Right forelimb (tissue), 1 donor: Measurements from ENCODE around the gene PIP5K1B.
"Not testable (repeated sequence)": the region's sequence is repeated elsewhere in the genome, so short reads cannot be mapped to it uniquely, and the experiment has no call there.

Experiments used
- DNase-seq: peaks from one replicate; pipeline ENCODE4 v3.0.0-alpha.2; 2018

PIP5K1B gene

DNA sequence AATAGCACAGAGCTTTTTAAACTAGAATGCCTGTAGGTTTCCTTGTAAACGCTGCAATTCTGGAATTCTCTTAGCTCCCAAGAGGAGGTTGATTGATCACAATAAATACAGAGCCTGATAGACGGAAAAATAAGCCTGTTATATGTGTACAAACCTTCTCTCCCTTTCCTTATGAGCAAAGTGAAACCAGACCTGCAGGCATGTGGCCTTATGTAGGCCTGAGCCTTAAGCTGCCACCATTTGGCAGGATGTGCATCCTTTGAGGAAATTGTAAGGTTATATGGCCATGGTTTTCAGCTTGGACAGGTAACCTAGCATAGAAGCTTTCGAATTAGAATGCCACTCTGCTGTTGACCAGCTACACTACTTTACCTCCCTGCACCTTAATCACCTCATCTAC is 259.7 kb downstream of the PIP5K1B start:
- no peak for DNase-seq

DNA sequence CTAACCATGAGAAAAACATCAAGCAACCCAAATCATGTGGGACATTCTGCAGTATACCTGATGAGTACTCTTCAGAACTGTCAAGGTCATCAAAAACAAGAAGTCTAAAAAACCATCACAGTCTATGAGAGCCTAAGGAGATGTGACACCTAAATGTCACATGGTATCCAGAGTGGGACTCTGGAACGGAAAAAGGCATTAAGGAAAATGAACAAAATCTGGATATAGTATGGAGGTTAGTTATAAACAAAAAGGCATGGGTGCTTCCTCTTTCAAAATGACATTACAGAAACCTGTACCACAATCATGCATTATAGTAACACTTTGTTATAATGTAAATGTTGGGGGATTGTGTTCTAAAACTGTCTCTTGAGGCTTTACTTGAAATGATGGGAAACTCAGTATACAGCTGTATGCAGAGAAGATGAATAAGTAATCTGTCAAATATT is 261.5 kb downstream of the PIP5K1B start:
- no peak for DNase-seq

DNA sequence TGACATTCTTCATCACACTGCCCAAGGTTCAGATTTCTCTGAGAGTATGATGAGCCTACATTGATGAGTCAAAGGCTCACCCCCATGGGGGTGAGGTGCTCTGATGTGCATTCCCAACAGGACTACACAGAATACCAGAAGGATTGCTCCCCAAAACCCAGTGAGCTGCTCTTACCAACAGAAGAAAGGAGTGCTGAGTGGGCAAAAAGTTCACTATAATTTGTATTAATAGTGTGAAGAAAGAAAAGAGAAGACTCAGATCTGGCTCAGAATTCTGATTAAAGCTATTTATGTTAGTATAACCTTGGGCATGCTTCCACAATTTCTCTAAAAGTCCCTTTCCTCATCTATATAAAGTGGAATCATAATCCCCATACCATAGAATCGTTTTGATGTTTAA is 262.8 kb downstream of the PIP5K1B start:
- no peak for DNase-seq

DNA sequence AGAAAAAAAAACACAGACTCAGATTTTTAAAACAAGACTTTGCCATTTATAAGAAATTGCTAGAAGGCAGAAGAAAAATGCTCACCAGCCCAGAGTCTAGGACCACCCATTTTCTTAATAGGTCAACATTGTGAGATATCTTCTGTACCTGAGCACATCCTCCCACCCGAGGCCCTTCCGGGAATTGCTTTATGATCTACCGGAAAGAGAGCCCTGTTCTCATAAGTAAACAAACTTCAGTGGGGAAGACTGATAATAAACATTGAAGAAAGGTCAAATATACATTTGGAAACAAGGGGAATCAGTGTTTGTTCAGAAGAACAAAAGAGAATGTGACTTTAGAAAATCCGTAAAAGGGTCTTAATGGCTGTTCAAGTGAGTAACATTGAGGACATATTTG is 264.5 kb downstream of the PIP5K1B start:
- DNase-seq: no peak

DNA sequence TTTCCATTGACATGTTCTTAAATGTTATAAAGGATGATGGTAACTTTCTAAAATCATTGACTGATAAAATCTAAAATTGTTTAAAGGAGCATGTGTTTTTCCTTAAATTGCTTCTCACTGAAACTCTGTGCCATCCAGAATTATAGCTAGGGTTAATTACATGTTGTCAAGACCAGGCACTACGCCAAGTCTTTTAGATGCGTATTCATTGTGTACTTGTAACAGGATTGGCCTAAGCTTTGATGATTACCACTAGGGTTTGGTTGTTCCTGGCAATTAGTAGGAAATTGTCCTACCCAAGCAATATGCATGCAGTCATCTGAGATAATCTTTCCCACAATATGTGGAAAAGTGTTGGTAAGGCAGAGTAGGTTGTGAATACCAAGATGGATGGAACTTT is 265.1 kb downstream of the PIP5K1B start:
- no peak for DNase-seq

DNA sequence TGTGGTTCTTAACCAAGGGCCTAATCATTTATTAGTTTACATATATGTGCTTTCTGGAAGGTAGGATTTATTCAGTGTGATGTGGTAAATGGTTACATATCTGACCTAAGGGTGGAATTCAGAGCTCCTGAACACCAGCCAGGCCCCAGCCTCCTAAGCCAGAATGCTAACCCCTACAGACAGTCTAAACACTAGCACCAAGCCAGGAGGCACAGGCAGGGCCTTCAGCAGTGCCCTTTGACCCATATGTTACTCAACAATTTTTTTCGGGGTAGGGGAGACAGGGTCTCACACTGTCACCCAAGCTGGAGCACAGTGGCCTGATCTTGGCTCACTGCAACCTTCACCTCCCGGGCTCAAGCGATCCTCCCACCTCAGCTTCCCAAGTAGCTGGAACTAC is 268.6 kb downstream of the PIP5K1B start:
- DNase-seq: no peak

DNA sequence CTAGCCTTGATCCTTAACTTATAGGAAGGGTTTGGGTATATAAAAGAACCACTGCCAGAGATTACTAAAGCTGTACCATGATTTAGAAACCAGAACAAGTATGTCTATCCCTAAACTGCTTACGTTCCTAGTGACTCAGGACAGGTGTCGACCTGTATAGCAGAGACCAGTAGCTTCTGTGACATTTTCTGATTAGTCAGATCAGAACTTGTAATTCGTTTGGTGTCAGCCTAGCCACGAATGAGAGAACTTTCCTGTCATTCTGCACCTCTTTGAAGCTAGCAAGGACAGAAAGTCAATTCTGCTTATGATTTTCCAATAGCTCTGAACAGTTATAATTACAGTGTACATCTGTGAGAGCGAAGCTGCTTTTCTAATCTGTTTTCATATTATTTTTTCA is 269.4 kb downstream of the PIP5K1B start:
- no peak for DNase-seq

DNA sequence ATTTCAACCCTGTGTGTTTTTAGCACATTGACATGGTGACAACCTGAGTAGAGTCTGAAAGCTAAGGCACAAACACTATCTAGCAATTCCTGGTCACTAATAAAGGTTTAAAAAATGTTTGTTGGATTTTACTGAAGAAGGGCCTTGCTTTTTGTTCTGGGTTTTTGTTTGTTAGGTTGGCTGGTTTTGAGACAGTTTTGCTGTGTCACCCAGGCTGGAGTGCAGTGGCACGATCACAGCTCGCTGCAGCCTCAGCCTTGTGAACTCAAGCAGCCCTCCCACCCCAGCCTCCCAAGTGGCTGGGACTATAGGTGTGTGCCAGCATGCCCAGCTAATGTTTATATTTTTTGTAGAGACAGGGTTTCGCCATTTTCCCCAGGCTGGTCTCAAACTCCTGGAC is 269.9 kb downstream of the PIP5K1B start:
- no peak for DNase-seq

DNA sequence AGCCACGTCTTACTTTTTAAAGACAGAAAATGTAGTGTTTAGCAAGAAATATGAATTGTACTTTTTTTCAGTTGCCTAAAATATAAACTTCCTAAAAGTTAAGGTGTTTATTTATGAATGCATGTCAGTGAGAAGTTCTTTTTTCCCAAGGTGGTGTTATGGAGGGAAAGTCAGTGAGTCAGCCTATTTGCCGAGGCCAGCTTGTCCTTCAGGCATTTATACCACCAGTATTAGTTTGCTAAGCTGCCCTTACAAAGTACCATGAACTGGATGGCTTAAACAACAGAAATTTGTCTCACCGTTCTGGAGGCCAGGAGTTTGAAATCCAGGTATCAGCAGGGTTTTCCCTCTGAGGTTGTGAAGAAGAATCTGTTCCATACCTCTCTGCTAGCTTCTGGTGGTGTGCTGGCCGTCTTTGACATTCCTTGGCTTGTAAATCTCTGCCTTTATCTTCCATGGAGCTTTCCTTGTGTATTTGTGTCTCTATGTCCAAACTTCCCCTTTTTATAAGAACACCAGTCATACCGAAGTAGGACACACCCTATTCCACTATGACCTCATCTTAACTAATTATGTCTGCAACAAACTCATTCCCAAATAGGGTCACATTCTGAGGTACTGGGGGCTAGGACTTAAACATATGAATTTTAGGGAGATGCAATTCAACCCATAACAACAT is 270.5 kb downstream of the PIP5K1B start:
- no peak for DNase-seq

DNA sequence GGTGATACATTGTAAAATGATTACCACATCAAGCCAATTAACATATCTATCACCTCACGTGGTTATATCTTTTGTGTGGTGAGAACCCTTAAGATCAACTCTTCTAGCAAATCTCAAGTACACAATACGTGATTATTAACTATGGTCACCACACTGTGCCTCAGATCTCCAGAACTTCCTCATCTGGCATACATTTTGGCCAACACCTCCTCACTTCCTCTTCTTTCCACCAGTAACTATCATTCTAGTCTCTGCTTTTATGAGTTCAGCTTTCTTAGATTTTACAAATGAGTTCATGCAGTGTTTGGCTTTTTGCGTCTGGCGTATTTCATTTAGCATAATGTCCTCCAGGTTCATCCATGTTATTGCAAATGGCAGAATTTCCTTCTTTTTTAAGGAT is 273.0 kb downstream of the PIP5K1B start:
- DNase-seq: no peak

DNA sequence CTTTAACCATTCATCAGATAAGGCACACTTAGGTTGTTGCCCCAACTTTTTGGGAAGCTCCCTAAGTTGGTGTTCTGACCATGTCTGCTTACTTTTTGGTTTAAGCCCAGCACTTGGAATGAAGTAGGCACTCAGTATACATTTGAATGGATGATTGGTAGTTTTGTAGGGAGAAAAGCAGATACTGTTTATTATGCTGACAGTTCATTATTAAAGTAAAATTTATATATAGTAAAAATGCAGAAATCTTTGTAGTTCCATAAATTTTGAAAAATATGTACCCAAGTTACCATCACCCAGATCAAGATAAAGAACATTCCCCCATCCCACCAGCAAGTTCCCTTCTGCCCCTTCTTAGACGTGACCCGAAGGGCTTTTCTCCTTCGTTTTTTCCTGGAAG is 273.5 kb downstream of the PIP5K1B start:
- no peak for DNase-seq

DNA sequence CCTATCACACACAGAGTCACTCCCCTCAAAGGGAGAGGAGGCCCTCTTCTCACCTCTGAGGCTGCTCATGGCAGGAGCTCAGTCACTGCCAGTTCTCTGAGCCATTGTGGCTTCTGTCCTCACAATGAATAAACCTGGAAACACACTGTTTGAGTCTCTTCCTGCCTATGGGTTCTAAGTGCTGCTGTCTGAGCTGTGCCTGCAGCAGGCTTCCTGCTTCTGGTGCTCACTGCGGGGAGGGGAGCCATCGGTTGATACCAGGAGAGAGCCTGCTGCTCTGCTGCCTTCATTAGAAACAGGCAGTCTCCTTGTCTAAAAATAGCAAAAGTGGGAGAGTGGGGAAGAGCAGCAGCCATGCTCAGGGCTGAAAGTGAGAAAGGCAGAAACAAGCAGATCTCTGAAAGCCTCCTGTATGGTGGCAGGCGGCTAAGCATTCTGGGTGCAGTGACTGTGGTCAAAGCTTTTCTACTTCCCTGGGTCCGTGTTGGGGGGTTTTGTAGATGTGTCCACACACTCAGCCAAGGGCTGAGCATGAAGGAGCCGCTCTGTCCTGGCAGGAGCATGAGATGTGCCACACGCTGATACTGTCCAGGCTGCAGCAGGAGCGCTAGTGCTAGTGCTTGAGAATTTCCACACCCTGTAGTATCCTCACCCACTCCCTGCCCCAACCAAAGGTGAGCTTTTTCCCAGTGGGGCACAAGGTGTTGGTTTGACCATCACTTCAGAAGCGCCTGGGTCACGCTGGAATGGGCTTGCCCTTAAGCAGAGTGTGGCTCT is 274.7 kb downstream of the PIP5K1B start:
- no peak for DNase-seq

DNA sequence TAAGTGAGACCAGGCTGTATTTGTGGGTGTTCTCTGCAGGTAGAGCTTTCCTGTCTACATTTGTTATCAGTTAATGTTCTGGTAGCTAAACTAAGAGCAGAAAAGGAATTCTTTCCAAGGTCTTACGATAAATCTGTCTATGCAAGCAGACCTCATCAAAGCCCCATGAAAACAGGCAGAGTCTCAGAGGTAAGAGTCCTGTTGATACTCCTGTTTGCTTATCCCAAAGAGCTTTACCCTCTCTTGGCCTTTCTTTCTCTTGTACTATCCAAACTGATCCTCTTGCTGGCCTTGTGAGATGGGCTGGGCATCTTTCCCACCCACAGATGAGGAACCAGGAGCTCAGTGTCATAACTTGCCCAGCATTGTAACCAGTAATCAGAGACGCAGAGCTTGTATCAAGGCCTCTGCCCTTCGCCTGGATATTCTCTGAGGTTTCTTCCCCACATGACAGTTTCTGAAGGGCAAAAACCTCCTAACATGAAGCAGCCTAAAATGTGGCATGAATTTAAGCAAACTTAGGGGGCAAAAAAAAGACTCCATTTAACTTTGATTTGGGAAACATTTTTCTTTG is 275.4 kb downstream of the PIP5K1B start:
- no peak for DNase-seq

DNA sequence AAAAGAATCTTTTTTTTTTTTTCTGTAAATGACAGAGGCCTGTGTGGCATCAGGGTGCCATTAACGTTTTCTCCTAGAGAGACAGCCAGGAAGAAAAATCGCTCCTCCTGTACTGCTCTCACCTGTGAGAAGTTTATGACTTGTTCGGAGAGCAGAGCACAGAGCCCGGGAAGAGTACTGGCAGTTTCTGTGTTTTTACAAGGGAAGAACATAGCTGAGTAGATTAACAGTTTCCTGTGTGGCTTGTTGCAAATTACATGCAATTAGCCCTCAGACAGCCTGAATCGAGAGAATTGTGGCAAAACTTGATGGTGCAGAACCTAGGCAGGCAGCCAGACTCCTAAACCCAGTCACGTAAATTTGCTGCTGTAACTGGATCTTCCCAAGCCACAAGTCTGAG is 276.7 kb downstream of the PIP5K1B start:
- DNase-seq: no peak

DNA sequence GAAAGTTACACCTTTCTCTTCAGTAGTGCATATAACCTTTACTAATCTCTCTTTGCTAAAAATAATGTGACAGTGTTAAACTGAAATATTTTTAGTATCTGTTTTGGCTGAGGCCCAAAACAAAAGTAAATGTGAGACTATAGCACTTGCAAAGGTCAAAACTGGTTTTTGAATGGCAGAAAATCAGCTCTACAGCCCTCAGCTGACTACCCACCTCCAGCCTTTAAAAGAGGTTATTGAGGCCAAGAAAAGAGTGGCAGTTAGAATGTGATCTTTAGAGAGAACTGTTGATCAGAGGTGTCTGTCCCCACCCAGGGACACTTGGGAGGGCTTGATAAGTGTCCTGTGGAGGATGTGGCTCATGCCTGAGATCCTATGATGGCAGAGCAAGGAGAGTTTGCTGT is 278.0 kb downstream of the PIP5K1B start:
- no peak for DNase-seq

DNA sequence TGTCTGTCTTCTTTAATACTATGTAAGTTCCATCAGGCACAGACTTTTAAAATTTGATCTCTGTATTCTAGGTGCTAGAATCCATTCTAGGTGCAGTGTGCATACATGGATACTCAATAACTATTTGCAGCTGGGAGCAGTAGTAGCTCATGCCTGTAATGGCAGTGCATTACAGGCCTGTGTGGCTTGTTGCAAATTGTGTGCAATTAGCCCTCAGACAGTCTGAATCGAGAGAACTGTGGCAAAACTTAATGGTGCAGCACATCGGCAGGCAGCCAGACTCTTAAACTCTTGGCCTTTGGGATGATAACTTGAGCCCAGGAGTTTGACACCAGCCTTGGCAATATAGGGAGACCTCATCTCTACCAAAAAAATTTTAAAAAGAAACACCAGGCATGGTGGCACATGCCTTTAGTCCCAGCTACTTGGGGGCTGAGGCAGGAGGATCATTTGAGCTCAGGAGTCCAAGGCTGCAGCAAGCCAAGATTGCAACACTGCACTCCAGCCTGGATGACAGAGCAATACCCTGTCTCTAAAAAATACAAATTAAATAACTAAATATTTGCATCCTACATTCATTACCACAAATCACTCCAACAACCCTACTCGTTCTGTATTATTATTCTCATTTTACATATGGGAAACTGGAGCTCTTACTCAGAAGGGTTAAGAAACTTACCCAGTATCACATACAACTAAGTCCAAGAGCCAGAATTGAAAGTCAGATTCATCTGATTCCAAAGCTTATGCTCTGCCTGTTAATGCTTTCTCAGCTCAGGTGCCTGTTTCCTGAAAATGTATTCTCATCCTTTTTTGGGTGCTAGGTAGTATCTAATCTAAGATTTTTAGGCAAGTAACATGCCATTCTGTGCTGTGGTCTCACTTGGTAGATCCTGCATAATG is 278.7 kb downstream of the PIP5K1B start:
- no peak for DNase-seq

DNA sequence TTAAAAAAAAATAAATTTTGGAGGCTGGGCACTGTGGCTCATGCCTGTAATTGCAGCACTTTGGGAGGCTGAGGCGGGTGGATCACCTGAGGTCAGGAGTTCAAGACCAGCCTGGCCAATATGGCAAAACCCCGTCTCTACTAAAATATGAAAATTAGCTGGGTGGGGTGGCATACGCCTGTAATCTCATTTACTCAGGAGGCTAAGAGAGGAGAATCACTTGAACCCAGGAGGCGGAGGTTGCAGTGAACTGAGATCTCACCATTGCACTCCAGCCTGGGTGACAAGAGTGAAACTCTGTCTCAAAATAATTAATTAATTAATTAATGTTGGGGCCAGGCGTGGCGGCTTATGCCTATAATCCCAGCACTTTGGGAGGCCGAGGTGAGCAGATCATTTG is 281.9 kb downstream of the PIP5K1B start:
- DNase-seq: not testable (repeated sequence)

DNA sequence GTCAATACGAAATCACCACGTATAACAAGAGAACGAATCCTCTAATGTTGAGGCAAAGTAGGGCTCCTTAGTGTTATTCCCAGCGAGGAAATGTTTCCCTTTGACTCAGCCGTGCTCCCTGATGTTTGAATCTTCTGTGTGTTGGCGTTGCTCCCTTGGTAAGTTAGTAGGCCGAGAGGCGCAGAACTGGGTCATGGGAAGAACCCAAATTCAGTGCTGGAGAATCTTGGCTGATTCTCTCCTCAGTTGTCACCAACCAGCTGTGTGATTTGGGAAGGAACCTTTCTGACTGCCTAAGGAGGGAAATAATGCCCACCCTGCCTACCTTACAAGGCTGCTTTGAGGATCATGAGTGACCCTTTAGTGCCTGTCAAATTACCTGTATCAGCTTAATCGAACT is 286.4 kb downstream of the PIP5K1B start:
- no peak for DNase-seq

DNA sequence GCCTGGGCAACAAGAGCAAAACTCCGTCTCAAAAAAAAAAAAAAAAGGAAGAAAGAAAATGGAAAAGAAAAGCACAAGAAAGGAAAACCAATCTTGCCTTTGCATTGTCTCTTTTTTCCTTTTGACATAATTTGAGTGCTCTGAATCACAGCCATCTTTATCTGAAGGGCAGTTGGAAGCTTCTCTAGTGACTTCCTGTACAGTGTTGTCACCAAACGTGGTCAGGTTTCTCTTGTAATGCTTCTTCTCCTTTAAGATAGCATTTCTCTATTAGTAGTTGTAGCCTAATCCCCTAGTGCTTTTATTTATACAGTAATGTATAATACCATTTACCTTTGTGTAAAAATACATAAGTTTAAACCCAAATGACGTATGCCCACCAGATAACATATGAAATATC is 290.7 kb downstream of the PIP5K1B start:
- DNase-seq: no peak

DNA sequence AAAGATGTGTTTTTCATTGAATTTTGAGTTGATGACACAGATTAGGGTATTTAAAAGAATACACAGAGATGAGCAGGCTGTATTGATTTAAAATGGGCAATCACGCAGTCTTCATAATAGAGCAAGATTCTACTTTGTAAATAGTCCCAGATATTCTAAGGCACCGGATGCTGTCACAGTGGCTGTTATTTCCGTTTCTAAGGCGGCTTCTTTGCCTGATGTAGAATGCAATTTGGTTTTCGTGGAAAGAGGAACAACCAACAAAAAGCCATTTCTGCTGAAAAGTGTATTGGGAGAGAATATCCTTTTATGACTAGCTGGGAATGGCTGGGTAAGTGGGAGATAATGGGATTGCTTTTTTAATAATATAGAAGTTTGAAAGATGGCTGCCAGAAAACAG is 291.4 kb downstream of the PIP5K1B start:
- DNase-seq: no peak

DNA sequence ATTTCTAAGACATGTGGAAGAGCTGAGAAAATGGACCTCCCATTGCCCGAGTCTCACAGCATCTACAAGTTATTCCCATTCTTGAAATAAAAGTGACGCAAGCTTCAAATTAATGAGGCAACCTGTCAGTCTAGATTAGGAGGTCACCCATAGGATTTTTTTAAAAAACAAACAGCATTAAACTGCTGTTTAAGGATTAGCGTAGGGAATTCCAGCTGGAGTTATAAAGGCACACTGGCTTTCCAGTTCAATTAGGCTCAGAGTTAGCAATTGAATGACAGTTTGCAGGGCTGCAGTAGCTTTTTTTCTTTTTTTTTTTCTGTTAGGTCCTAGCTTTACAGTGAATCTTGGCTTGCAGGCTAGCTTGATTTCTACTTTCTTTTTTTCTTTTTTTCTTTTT is 292.6 kb downstream of the PIP5K1B start:
- no peak for DNase-seq

DNA sequence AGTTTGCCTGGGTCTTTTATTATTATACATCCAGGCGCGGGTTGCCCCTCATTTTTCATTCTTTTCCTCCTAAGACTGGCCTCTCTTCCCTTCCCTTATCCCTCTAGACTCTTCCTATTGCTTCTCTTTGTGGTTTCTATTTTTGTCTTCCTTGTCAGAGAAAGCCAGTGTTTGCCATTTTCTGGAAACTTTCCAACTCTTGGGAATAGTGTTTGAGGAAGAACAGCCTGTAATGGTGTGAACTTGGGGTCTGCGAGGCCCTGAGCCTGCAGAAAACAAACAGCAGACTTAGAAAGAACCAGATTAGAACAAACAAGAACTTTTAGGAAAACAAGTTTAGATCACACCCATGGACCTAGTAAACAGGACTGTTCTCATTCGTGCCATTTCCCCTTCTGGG is 293.3 kb downstream of the PIP5K1B start:
- no peak for DNase-seq

DNA sequence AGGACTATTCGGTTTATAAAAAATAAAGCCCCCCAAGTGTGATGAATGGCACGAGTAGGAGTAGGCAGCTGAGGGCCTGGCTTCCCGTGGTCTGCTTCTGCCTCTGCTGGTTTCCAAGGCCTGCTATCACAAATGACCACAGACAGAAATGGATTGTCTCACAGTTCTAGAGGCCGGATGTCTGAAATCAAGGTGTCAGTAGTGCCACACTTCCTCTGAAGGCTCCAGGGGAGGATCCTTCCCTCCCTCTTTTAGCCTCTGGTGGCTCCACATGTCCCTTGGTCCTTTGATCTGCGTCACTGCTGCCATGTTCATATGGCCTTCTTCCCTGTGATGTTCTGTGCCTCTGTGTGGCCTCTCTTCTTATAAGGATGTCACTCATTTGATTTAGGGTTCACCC is 293.8 kb downstream of the PIP5K1B start:
- DNase-seq: no peak
